ENCODE measurements around the gene PTPRG.

The PTPRG gene

DNA sequence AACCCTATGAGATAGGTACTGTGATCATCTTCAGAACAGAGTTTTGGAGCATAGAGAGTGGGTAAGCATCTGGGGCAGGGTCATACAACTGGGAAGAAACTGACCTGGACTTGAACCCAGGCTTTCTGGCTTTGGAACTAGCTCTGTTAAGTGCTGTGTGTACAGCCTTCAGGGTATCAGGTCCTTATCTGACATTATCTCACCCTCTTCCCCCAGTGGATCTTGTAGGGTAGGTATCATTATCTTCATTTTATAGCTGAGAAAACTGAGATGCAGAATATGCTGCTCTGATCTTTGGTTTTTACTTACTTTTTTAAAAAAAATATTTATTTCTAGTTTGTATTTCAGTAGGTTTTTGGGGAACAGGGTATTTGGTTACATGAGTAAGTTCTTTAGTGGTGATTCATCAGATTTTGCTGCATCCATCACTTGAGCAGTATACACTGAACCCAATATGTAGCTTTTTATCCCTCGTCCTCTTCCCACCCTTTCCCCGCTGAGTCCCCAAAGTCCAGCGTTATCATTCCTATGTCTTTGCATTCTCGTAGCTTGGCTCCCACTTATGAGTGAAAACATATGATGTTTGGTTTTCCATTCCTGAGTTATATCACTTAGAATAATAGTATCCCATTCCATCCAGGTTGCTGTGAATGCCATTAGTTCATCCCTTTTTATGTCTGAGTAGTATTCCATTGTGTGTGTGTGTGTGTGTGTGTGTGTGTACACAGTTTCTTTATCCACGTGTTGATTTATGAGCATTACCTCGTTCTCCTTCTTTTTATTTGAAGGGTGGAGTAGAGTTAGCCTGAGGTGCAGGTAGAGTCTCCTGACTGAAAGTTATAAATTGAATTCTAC lies 271.2 kb downstream of the PTPRG start:
- Mint-ChIP-seq H3K4me1 (no peaks in the 10 kb centered on the region), H3K36me3 (no peaks in the 10 kb centered on the region), H3K9me3 (peaks cover 0 to 5% of the 10 kb centered on the region in 2 donors), H3K27ac (no peak overlapping the region), H3K4me3 (no peak overlapping the region), H3K27me3 (no peaks in the 10 kb centered on the region)
- DNase-seq (no peak), ATAC-seq (replicated peaks) (no peak)

DNA sequence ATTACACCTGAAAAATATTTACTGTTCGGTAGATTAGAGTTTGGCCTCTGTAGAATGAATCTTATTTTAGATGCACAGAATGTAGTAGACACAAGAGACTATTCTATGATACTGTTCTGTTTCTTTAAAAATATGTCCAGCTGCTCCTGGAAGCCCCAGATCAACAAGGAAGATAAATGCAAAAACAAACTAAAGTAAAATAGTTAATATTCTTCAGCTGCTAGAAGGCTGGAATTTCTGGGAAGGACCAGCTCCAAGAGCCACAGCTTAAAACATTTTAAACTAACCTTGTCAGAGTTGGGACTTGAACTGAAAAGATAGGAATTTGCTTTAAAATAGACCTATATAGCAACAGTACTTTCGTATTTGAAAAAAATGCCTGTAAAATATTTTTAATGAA lies 277.9 kb downstream of the PTPRG start:
- H3K36me3 Mint-ChIP-seq: no peaks in the 10 kb centered on the region
- H3K27ac Mint-ChIP-seq: no peak overlapping the region
- no peaks in the 10 kb centered on the region for H3K4me1 Mint-ChIP-seq
- H3K9me3 Mint-ChIP-seq: no peaks in the 10 kb centered on the region
- DNase-seq (no peak), ATAC-seq (replicated peaks) (no peak)
- no peak overlapping the region for H3K4me3 Mint-ChIP-seq
- H3K27me3 Mint-ChIP-seq: no peaks in the 10 kb centered on the region

DNA sequence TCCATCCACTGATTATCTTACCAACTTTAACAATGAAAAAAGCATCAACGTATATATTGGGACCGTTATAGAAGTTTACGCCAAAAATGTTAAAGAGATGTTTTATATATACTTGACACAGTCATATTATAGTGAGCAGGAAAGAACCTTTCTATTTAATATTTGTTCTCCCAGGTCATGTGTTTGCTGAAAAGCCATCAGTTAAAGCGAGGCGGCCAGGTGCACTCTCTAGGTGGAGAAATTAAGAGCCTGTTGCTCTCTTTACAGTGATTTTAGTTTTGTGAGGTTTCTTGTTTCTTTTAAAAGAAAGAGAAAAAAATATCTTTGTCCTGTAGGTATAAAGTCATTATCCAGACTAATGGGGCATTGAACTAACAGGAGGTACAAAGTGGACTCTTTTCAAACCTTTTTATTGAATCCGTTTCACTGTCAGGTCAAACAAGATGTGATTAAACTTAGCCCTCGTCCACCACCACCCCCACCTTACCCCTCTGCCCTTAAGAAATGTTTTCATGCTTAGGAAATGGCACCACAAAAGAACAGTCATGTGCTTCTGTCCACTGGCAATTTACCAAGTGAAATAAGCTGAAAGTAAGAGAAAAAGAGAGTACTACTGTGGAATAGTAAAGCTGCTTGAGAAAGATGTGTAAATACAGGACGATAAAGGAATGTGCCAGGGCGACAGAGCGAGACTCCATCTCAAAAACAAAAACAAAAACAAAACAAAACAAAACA lies 279.9 kb downstream of the PTPRG start:
- H3K4me3 Mint-ChIP-seq: no peak overlapping the region
- DNase-seq: no peak
- no peaks in the 10 kb centered on the region for H3K9me3 Mint-ChIP-seq
- ATAC-seq (replicated peaks): no peak
- no peaks in the 10 kb centered on the region for H3K36me3 Mint-ChIP-seq
- no peaks in the 10 kb centered on the region for H3K4me1 Mint-ChIP-seq
- no peak overlapping the region for H3K27ac Mint-ChIP-seq
- H3K27me3 Mint-ChIP-seq: no peaks in the 10 kb centered on the region

DNA sequence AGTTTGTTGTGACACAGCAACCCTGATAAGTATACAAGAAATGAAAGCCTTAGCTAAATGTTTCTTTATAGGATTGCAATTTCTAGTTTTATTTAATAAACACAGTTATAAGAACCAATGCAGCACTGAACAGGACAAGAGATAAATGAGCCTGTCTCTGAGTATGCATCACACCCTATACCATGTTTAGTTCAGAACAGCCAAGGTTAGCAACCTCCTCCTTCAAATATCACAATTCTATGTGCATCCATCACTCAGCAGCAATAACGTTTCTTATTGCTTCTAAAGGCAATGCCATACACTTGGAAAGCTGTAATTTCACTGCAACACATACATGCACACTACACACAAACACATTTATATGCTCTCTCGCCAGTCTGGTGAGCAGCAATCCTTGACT lies 280.6 kb downstream of the PTPRG start:
- no peak overlapping the region for H3K4me3 Mint-ChIP-seq
- H3K27ac Mint-ChIP-seq: no peak overlapping the region
- H3K4me1 Mint-ChIP-seq: no peaks in the 10 kb centered on the region
- H3K27me3 Mint-ChIP-seq: no peaks in the 10 kb centered on the region
- H3K9me3 Mint-ChIP-seq: no peaks in the 10 kb centered on the region
- ATAC-seq (replicated peaks): no peak
- H3K36me3 Mint-ChIP-seq: no peaks in the 10 kb centered on the region
- DNase-seq: no peak

DNA sequence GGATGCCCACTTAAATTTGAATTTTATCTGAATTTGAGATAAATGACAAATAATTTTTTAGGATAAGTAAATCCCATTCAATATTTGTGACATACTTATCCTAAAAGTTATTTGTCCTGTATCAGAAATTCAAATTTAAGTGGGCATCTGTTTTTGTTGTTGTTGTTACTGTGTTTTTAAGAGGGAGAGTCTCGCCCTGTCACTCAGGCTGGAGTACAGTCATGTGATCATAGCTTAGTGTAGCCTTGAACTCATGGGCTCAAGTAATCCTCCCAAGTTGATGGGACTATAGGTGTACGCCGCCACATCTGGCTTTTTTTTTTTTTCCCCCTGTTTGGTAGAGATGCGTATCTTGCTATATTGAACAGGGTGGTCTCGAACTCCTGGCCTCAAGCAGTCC lies 283.0 kb downstream of the PTPRG start:
- ATAC-seq (replicated peaks) (no peak), DNase-seq (no peak)
- no peak overlapping the region for H3K4me3 Mint-ChIP-seq
- H3K36me3 Mint-ChIP-seq: no peaks in the 10 kb centered on the region
- H3K9me3 Mint-ChIP-seq: no peaks in the 10 kb centered on the region
- no peaks in the 10 kb centered on the region for H3K4me1 Mint-ChIP-seq
- no peaks in the 10 kb centered on the region for H3K27me3 Mint-ChIP-seq
- no peak overlapping the region for H3K27ac Mint-ChIP-seq

DNA sequence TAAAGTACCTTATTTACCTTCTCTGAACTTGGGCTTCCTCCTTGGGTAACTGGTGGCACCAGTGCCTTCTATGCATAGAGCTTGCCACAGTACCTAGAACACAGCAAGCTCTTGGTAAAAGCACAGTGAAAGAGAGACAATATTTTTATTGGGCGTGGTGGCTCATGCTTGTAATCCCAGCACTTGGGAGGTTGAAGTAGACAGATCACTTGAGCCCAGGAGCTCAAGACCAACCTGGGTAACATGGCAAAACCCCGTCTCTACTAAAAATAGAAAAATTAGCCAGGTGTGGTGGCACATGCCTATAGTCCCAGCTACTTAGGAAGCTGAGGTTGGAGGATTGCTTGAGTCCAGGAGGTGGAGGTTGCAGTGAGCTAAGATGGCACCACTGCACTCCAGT lies 285.1 kb downstream of the PTPRG start:
- Mint-ChIP-seq H3K27ac (no peak overlapping the region), H3K36me3 (no peaks in the 10 kb centered on the region), H3K4me3 (no peak overlapping the region)

DNA sequence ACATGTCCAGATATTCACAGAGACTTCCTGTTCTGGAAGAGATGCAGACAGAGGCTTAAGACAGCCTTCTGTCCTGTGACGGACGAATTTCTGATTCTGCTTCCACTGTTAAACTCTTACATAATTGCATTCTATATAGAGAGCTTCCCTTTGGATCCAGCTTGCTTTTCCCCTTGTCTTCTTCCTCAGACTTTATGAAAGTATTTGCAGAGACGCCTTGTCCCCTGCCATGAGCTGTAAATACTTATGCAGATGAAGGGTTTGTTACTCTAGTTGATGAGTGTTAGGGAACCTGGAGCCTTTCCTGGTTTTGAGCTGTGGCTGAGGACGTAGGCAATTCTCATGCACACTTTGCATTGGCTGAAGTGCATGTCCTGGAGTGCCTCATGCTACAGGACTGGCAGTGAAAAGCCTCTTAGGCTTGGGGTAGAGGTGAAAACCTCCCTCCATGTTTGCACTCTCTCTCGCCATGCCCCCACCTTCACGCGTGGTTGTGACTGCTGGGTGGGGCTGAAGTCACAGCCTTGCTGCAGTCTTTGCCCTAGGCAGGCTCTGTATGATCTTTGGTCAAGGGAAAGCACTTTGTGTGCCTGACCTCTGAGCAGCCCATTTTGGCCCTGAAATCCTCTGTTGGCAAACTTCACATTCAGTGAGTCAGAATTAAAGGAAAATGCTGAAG lies 286.6 kb downstream of the PTPRG start:
- H3K36me3 Mint-ChIP-seq: no peaks in the 10 kb centered on the region
- H3K27me3 Mint-ChIP-seq: no peaks in the 10 kb centered on the region
- no peaks in the 10 kb centered on the region for H3K4me1 Mint-ChIP-seq
- H3K27ac Mint-ChIP-seq: no peak overlapping the region
- no peak for DNase-seq
- no peak for ATAC-seq (replicated peaks)
- no peak overlapping the region for H3K4me3 Mint-ChIP-seq
- no peaks in the 10 kb centered on the region for H3K9me3 Mint-ChIP-seq

More for the DNA sequence above, 285.1 kb downstream of the PTPRG start:
- no peaks in the 10 kb centered on the region for H3K4me1 Mint-ChIP-seq
- ATAC-seq (replicated peaks) (no peak), DNase-seq (no peak)
- no peaks in the 10 kb centered on the region for H3K27me3 Mint-ChIP-seq
- no peaks in the 10 kb centered on the region for H3K9me3 Mint-ChIP-seq

DNA sequence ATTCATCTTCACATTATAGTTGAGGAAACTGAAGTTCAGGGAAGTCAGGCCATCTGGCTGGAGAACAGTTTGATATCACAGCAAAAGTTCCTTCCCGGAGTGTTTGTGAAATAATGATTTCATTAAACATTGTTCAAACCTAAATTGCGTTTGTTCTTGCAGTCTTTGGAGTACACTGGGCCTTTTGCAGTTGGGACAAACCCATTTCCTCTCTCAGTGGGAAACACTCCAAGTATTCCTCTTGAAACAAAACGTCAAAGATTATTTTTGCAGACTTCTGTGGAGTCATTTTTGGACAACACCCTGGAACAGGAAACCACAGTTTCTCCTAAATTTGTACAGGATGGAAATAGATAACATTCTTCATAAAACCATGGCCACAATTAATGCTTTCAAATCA lies 287.5 kb downstream of the PTPRG start:
- DNase-seq: no peak
- H3K4me1 Mint-ChIP-seq: no peaks in the 10 kb centered on the region
- H3K4me3 Mint-ChIP-seq: no peak overlapping the region
- H3K9me3 Mint-ChIP-seq: no peaks in the 10 kb centered on the region
- H3K27me3 Mint-ChIP-seq: no peaks in the 10 kb centered on the region
- H3K27ac Mint-ChIP-seq: no peak overlapping the region
- no peak for ATAC-seq (replicated peaks)
- H3K36me3 Mint-ChIP-seq: no peaks in the 10 kb centered on the region

DNA sequence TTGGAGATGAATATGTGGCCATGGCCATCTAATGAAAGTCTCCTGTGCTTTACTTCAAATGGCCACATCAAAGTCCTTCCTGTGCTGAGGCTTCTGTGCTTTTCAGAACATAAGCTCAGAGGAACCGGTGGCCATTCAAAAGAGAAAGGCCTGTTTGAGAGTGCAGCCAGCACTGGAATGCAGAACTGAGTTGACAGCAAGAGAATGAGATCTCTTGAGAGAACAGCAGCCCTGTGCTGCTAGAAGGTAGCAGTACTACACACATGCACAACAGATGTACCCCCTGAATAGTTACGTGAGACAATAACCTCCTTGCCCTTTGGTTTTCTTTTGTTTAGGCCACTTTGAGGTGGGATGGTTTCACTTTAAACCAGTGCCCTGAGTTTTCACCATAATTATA lies 292.5 kb downstream of the PTPRG start:
- H3K4me1 Mint-ChIP-seq: no peaks in the 10 kb centered on the region
- peaks cover 0 to 6% of the 10 kb centered on the region in 2 donors for H3K27me3 Mint-ChIP-seq
- H3K36me3 Mint-ChIP-seq: no peaks in the 10 kb centered on the region
- no peak for DNase-seq
- no peak for ATAC-seq (replicated peaks)
- peaks cover 0 to 2% of the 10 kb centered on the region in 2 donors for H3K9me3 Mint-ChIP-seq
- no peak overlapping the region for H3K27ac Mint-ChIP-seq
- H3K4me3 Mint-ChIP-seq: no peak overlapping the region

DNA sequence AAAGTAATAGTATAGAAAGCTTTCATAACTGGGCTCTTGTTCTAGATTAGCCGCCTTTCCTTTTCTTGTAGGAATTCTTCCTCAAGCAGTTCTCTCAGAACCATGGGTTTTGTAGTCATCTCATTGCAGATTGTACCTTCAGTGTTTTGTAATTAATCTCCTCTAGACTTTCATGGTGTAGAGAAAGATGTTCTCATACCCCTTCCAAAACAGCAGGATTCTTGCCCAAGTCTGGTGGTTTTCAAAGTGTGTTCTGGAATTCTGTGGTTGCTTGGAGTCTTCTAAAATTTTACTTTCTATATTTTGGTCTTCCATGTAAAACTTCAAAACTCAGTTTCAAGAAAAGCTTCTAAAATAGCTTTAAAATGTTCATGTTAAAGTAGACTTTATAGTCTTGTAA lies 293.8 kb downstream of the PTPRG start:
- H3K36me3 Mint-ChIP-seq: no peaks in the 10 kb centered on the region
- H3K27ac Mint-ChIP-seq: no peak overlapping the region
- H3K4me1 Mint-ChIP-seq: no peaks in the 10 kb centered on the region
- peaks cover 0 to 2% of the 10 kb centered on the region in 2 donors for H3K9me3 Mint-ChIP-seq
- no peak overlapping the region for H3K4me3 Mint-ChIP-seq
- ATAC-seq (replicated peaks) (no peak), DNase-seq (no peak)
- H3K27me3 Mint-ChIP-seq: peaks cover 0 to 6% of the 10 kb centered on the region in 2 donors

DNA sequence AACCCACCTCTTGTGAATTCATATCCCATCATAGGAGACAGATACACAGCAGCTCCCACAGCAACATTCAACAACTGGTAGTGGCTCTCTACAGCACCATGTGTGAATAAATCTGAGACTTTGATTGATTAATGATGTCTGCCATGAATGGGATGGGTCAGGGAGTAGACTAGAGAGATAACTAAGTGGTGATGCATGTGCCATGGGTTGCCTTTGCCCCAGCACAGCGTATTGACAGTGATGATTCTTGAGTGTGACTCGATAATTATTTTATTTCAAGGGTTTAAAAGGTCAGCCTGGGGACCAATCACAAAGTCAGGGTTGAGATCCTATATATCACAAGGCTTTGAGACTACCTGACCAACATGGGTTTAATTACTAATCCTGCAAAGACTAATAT lies 295.9 kb downstream of the PTPRG start:
- Mint-ChIP-seq H3K4me1 (no peaks in the 10 kb centered on the region), H3K9me3 (peaks cover 0 to 2% of the 10 kb centered on the region in 2 donors), H3K4me3 (no peak overlapping the region), H3K27ac (no peak overlapping the region), H3K27me3 (peaks cover 0 to 6% of the 10 kb centered on the region in 2 donors), H3K36me3 (no peaks in the 10 kb centered on the region)
- ATAC-seq (replicated peaks) (no peak), DNase-seq (no peak)

DNA sequence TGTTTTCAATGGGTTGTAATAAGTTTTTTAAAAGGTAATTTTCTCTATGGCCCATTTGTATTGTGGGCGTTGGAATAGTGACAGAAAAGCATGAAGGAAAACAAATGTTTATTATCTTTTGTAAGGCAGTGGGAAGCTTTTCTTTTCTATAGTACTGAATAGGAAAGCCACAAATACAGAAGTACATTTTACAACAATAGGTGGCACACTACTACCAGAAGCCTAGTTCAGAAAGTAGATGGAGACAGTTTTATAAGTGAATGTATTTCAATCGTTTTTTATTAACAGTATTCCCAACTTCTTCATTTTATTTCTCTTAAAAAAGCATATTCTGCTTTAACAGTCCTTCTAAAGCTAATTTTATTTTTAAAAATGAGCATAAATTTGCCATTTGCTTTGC lies 296.7 kb downstream of the PTPRG start:
- H3K27me3 Mint-ChIP-seq: peaks cover 0 to 6% of the 10 kb centered on the region in 2 donors
- ATAC-seq (replicated peaks) (no peak), DNase-seq (no peak)
- H3K9me3 Mint-ChIP-seq: peaks cover 0 to 2% of the 10 kb centered on the region in 2 donors
- H3K27ac Mint-ChIP-seq: no peak overlapping the region
- no peak overlapping the region for H3K4me3 Mint-ChIP-seq
- no peaks in the 10 kb centered on the region for H3K4me1 Mint-ChIP-seq
- no peaks in the 10 kb centered on the region for H3K36me3 Mint-ChIP-seq

DNA sequence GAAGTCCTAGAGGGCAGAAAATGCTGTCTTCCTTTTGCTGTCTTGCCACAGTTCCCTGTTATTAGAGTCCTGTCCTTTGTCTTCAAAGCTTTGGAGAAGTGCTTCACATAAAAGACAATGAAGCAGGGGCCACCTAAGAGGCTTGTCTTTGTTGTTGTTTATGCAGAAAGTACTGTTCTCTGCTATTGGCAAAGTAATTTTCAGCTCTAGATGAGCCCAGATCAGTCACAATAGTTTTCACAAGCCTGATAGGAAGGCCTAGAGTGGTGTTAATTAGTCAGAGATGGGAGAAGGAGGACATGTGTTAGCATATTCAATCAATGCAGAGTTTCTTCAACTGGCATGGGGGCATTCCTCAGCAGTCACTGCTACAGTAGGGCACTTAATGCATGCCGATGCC lies 300.0 kb downstream of the PTPRG start:
- Mint-ChIP-seq H3K9me3 (peaks cover 0 to 2% of the 10 kb centered on the region in 2 donors), H3K4me3 (no peak overlapping the region), H3K36me3 (no peaks in the 10 kb centered on the region), H3K27ac (no peak overlapping the region), H3K4me1 (no peaks in the 10 kb centered on the region), H3K27me3 (peaks cover 0 to 6% of the 10 kb centered on the region in 2 donors)
- DNase-seq (no peak), ATAC-seq (replicated peaks) (no peak)

DNA sequence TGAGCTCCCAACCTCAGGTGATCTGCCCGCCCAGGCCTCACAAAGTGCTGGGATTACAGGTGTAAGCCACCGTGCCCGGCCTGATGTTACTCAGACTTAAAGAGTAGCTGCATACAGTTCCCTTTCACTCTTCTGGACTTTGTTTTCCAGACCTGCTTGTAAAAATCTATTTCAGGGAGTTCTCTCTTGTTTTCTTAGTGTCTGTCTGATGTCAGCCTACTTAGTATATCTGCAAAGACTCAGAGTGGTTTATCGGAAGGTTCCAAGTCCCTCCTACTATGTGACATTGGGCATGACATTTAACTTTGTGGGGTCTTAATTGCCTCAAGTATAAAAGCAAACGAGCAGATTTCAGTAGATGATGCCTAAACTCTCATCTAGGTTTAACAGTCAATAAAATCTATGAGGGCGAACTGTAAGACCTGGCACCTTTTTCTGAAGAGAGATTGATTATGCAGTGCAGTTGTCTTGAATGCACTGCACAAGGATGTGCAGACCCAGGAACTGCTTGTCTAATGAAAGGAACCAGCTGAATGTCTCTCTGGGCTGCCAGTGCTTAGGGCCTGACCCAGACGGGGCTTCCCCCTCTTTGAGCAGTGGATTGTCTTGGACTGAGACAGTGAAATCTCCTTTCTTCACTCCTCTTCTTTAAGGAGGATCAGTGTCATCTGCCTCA lies 301.4 kb downstream of the PTPRG start:
- DNase-seq: no peak

More for the DNA sequence above, 301.4 kb downstream of the PTPRG start:
- peaks cover 0 to 2% of the 10 kb centered on the region in 2 donors for H3K27me3 Mint-ChIP-seq
- no peaks in the 10 kb centered on the region for H3K4me1 Mint-ChIP-seq
- ATAC-seq (replicated peaks): no peak
- H3K36me3 Mint-ChIP-seq: no peaks in the 10 kb centered on the region
- H3K9me3 Mint-ChIP-seq: no peaks in the 10 kb centered on the region
- H3K4me3 Mint-ChIP-seq: no peak overlapping the region
- H3K27ac Mint-ChIP-seq: no peak overlapping the region
